Neutrophil (primary cell): ENCODE results near the gene HRH2.

Source experiments
- H3K27ac ChIP-seq: fragments of 200-600 bp; sonication (generic); 2 replicates; pipeline ENCODE4 v1.5.1; 2016; ENCODE audit warnings: mild to moderate bottlenecking, moderate library complexity
- H3K27me3 ChIP-seq: fragments of 200-600 bp; sonication (generic); 2 replicates; pipeline ENCODE4 v1.6.0; 2016; ENCODE audit warnings: mild to moderate bottlenecking
- H3K36me3 ChIP-seq: fragments of 200-600 bp; sonication (generic); 2 replicates; pipeline ENCODE4 v1.5.1; 2017
- H3K4me1 ChIP-seq, 2 experiments: fragments of 200-600 bp in 1 of 2; sonication (generic) in 1 of 2; 1 replicate in 1 of 2; 2 replicates in 1 of 2; pipeline versions ENCODE4 v1.5.1 to v1.6.1; 2013 to 2016; ENCODE audit warnings: low read depth in 1 of 2, low read length in 1 of 2, mild to moderate bottlenecking in 1 of 2, moderate library complexity in 1 of 2; ENCODE audit not compliant: control insufficient read depth in 1 of 2, insufficient read depth in 1 of 2
- H3K4me3 ChIP-seq, 2 experiments: fragments of 200-600 bp in 1 of 2; sonication (generic) in 1 of 2; 1 replicate in 1 of 2; 2 replicates in 1 of 2; pipeline ENCODE4 v1.5.1; 2013 to 2016; ENCODE audit warnings: low read depth in 1 of 2, low read length in 1 of 2, mild to moderate bottlenecking in 1 of 2, moderate library complexity in 1 of 2
- H3K9me3 ChIP-seq: fragments of 200-600 bp; sonication (generic); 2 replicates; pipeline ENCODE4 v1.5.1; 2016
- CTCF ChIP-seq: fragments of 200-600 bp; sonication (generic); IDR thresholded peaks from 2 replicates; pipeline ENCODE4 v1.5.1; 2016; ENCODE audit warnings: antibody characterized with exemption

The HRH2 gene

GRCh38 chr5:175736652-175737051 is 78.8 kb downstream of the HRH2 start:
- Histone ChIP-seq H3K36me3 (no peaks in the 10 kb centered on the region), H3K4me3 (no peak overlapping the region), H3K27me3 (peaks cover 77% of the 10 kb centered on the region), H3K27ac (no peak overlapping the region), H3K9me3 (no peaks in the 10 kb centered on the region), H3K4me1 (no peaks in the 10 kb centered on the region)
- TF ChIP-seq CTCF: no peak

- no peak overlapping the region for H3K27ac ChIP-seq
- no peaks in the 10 kb centered on the region for H3K4me1 ChIP-seq
- no peak overlapping the region for H3K4me3 ChIP-seq
- H3K36me3 ChIP-seq: no peaks in the 10 kb centered on the region
- H3K9me3 ChIP-seq: no peaks in the 10 kb centered on the region
- TF ChIP-seq CTCF: no peak
- peaks cover 76% of the 10 kb centered on the region for H3K27me3 ChIP-seq
Measured at GRCh38 chr5:175737481-175737880, 79.6 kb downstream of the HRH2 start.

- Histone ChIP-seq H3K9me3 (no peaks in the 10 kb centered on the region), H3K4me3 (no peak overlapping the region)
Measured at GRCh38 chr5:175738126-175738525, 80.3 kb downstream of the HRH2 start.

GRCh38 chr5:175738602-175739133 is 80.8 kb downstream of the HRH2 start:
- Histone ChIP-seq H3K4me1 (no peaks in the 10 kb centered on the region), H3K36me3 (no peaks in the 10 kb centered on the region), H3K27ac (no peak overlapping the region), H3K4me3 (no peak overlapping the region), H3K27me3 (peaks cover 77% of the 10 kb centered on the region), H3K9me3 (no peaks in the 10 kb centered on the region)
- no peak for TF ChIP-seq CTCF

More at GRCh38 chr5:175738126-175738525, 80.3 kb downstream of the HRH2 start:
- no peaks in the 10 kb centered on the region for H3K4me1 ChIP-seq
- H3K27me3 ChIP-seq: peaks cover 76% of the 10 kb centered on the region
- no peak for TF ChIP-seq CTCF
- H3K27ac ChIP-seq: no peak overlapping the region
- no peaks in the 10 kb centered on the region for H3K36me3 ChIP-seq

GRCh38 chr5:175740014-175740413 is 82.1 kb downstream of the HRH2 start:
- peaks cover 82% of the 10 kb centered on the region for H3K27me3 ChIP-seq
- no peak overlapping the region for H3K4me3 ChIP-seq
- H3K4me1 ChIP-seq: no peaks in the 10 kb centered on the region
- no peak for TF ChIP-seq CTCF
- no peak overlapping the region for H3K27ac ChIP-seq
- H3K9me3 ChIP-seq: no peaks in the 10 kb centered on the region
- H3K36me3 ChIP-seq: no peaks in the 10 kb centered on the region

- Histone ChIP-seq H3K4me3 (no peak overlapping the region), H3K9me3 (no peaks in the 10 kb centered on the region), H3K27me3 (peaks cover 85% of the 10 kb centered on the region), H3K36me3 (no peaks in the 10 kb centered on the region), H3K4me1 (no peaks in the 10 kb centered on the region), H3K27ac (no peak overlapping the region)
- no peak for TF ChIP-seq CTCF
Measured at GRCh38 chr5:175741556-175741955, 83.7 kb downstream of the HRH2 start.
